ENCODE measurements around the gene HIVEP3. TPM values are rescaled to one million over a fixed set of nuclear protein-coding genes. Genes with fewer than 3 reads are reported as not detected.

The HIVEP3 gene
- total RNA-seq, 2 donors from 2014 or later = 4.7 to 5.8 TPM

DNA sequence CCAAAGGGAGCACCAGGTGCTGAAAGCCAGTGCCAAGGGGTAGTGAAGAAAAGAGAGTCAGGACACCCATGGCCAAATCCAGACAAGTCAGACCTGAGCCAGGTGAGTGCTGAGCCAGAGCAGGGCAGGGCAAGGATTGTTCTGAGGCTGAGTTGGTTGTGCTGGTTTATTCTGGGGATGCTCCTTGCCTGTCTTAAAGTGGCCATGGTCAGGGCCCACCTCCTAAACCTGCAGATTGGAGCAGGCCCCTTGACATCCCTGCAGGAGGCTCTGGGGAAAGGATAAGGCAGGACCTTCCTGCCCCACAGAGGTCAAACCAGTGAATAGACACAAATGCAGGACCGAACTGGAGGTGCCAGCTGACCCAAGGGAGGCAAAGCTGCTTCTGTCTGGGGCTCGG lies 138.4 kb downstream of the HIVEP3 start:
- no peak for DNase-seq (ENCODE audit: low spot score)

DNA sequence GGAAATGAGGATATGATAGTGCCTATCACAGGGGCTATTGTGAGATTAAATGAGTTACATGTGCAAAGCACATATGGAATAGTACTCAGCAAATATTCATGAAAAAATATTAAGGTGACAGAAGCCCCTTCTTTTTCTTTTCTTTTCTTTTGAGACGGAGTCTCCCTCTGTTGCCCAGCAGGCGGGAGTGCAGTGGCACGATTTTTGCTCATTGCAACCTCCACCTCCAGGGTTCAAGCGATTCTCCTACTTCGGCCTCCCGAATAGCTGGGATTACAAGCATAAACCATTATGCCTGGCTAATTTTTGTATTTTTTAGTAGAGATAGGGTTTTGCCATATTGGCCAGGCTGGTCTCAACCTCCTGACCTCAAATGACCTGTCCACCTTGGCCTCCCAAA lies 139.4 kb downstream of the HIVEP3 start:
- TF ChIP-seq, protein P1, sequence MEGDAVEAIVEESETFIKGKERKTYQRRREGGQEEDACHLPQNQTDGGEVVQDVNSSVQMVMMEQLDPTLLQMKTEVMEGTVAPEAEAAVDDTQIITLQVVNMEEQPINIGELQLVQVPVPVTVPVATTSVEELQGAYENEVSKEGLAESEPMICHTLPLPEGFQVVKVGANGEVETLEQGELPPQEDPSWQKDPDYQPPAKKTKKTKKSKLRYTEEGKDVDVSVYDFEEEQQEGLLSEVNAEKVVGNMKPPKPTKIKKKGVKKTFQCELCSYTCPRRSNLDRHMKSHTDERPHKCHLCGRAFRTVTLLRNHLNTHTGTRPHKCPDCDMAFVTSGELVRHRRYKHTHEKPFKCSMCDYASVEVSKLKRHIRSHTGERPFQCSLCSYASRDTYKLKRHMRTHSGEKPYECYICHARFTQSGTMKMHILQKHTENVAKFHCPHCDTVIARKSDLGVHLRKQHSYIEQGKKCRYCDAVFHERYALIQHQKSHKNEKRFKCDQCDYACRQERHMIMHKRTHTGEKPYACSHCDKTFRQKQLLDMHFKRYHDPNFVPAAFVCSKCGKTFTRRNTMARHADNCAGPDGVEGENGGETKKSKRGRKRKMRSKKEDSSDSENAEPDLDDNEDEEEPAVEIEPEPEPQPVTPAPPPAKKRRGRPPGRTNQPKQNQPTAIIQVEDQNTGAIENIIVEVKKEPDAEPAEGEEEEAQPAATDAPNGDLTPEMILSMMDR (IDR thresholded peaks at IDR 0.05) = no peak
- Histone ChIP-seq H3K27me3 (no peaks in the 10 kb centered on the region), H3K9me3 (no peaks in the 10 kb centered on the region), H3K36me3 (no peaks in the 10 kb centered on the region), H3K4me3 (no peak overlapping the region), H3K27ac (no peak overlapping the region), H3K4me1 (peaks cover 0 to 6% of the 10 kb centered on the region in 2 donors)
- DNase-seq (ENCODE audit: low spot score) = no peak

More for the DNA sequence above, 138.4 kb downstream of the HIVEP3 start:
- Histone ChIP-seq H3K4me3 (no peak overlapping the region), H3K4me1 (peaks cover 0 to 6% of the 10 kb centered on the region in 2 donors), H3K36me3 (no peaks in the 10 kb centered on the region), H3K27ac (no peak overlapping the region), H3K27me3 (no peaks in the 10 kb centered on the region), H3K9me3 (no peaks in the 10 kb centered on the region)
- TF ChIP-seq, protein P1 (IDR thresholded peaks at IDR 0.05) = no peak

DNA sequence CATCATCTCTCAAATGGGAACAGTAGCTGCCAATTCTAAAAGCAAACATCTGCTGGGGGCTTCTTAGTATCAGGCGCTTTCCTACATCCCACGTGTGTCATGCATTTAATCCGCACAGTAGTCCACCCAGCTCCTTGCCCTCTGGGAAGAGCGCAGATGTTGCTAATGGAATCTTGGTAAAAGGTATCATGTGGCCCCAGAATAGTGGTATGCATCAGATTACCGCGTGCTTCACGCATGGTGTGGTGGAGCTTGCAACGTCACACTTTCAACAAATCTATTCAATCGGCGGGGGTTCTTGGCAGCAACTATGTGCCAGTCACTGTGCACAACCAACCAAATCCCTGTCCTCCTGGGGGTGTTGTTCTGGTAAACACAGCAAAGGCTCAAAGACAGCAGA lies 141.0 kb downstream of the HIVEP3 start:
- no peak for DNase-seq (ENCODE audit: low spot score)
- Histone ChIP-seq H3K4me1 (peaks cover 0 to 13% of the 10 kb centered on the region in 2 donors), H3K27ac (no peak overlapping the region), H3K4me3 (no peak overlapping the region), H3K27me3 (no peaks in the 10 kb centered on the region), H3K9me3 (no peaks in the 10 kb centered on the region), H3K36me3 (no peaks in the 10 kb centered on the region)
- TF ChIP-seq, protein P1 (IDR thresholded peaks at IDR 0.05) = no peak

DNA sequence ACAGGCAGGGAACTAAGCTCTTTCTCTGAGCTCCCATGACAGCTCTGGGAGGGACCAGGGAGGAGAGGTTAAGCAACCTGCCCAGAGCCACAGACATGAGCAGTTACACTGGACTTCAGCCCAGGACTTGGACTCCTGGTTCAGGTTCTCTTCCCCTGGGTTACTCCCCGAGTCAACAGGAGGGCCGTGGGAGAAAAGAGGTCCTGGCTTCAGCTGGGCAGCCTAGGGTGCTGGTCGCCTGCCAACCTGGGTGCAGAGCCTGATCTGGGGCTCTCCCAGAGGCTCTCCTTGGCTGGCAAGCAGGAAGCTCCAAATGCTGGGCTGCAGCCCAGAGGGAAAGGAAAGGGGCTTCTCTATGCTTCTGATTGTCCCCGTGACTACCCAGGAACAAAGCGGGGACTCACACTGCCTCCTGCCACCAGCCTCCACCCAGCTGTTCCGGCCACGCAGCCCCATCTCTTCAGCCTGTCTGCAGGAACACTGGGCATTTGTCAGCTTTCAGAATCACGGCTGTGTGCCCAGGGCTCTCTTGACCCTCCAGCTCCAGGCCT lies 141.8 kb downstream of the HIVEP3 start:
- TF ChIP-seq, protein P1 (IDR thresholded peaks at IDR 0.05) = no peak
- H3K27ac ChIP-seq = no peak overlapping the region

DNA sequence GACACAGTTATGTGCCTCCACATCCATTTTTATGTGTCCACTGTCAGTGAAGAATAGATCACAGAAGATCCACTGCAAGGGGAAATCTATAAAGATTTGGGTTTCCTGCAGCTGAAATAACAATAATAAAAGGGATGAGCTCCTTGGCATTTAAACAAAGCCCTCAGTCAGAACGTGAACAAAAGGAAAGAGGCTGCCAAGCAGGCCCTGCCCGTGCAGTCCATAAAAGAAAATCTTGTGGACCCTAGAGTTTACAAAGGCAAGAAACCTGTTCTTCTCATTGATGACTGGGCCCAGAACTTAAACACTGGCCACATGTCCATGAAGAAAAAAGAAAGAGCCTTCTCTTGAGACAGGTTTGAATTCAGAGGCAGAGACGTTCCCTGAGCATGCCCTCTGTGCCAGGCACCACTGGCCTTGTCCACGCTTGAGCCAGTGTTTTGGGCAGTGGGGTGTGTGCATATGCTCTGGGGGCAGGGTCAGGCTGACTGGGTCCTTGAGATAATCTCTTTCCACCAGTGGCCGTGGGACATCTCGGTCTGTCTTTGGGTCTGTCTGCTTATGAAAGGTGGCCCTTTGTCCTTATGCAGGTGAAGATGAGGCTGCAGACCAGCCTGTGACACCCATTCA lies 142.7 kb downstream of the HIVEP3 start:
- Histone ChIP-seq H3K9me3 (no peaks in the 10 kb centered on the region), H3K27me3 (no peaks in the 10 kb centered on the region), H3K36me3 (no peaks in the 10 kb centered on the region), H3K27ac (no peak overlapping the region), H3K4me1 (peaks cover 0 to 28% of the 10 kb centered on the region in 2 donors), H3K4me3 (no peak overlapping the region)
- TF ChIP-seq, protein P1 (IDR thresholded peaks at IDR 0.05) = no peak
- DNase-seq (ENCODE audit: low spot score) = no peak

More for the DNA sequence above, 141.8 kb downstream of the HIVEP3 start:
- Histone ChIP-seq H3K9me3 (no peaks in the 10 kb centered on the region), H3K4me3 (no peak overlapping the region), H3K36me3 (no peaks in the 10 kb centered on the region), H3K4me1 (peaks cover 0 to 19% of the 10 kb centered on the region in 2 donors), H3K27me3 (no peaks in the 10 kb centered on the region)
- no peak for DNase-seq (ENCODE audit: low spot score)

Data from right atrium auricular region (tissue), 2 donors.